ENCODE data around the gene SYT3.

- TF ChIP-seq, protein P1, sequence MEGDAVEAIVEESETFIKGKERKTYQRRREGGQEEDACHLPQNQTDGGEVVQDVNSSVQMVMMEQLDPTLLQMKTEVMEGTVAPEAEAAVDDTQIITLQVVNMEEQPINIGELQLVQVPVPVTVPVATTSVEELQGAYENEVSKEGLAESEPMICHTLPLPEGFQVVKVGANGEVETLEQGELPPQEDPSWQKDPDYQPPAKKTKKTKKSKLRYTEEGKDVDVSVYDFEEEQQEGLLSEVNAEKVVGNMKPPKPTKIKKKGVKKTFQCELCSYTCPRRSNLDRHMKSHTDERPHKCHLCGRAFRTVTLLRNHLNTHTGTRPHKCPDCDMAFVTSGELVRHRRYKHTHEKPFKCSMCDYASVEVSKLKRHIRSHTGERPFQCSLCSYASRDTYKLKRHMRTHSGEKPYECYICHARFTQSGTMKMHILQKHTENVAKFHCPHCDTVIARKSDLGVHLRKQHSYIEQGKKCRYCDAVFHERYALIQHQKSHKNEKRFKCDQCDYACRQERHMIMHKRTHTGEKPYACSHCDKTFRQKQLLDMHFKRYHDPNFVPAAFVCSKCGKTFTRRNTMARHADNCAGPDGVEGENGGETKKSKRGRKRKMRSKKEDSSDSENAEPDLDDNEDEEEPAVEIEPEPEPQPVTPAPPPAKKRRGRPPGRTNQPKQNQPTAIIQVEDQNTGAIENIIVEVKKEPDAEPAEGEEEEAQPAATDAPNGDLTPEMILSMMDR (IDR thresholded peaks at IDR 0.05; ENCODE audit: insufficient read depth, low read length, poor library complexity, severe bottlenecking), result no peak
- TF ChIP-seq EZH2phosphoT487 (conservative IDR thresholded peaks at IDR 0.05; ENCODE audit: low read length), result no peak
Measured at GRCh38 chr19:50661023-50661422, 21.3 kb upstream of the SYT3 start.
